Measurements from ENCODE around the gene SLC38A2. TPM values are rescaled to one million over a fixed set of nuclear protein-coding genes. Genes with fewer than 3 reads are reported as not detected.

The SLC38A2 gene
- total and polyA plus RNA-seq, 2 experiments from 2014 or later, result 181 to 718 TPM

GRCh38 chr12:46390881-46391280, 18.3 kb upstream of the SLC38A2 start (continued):
- no peak for TF ChIP-seq EZH2 (IDR thresholded peaks at IDR 0.05; ENCODE audit: low read depth, unreplicated experiment)
- TF ChIP-seq EZH2phosphoT487 (IDR thresholded peaks at IDR 0.05; ENCODE audit: unreplicated experiment), result no peak
- TF ChIP-seq ZNF331 (CRISPR knock-in tag; IDR thresholded peaks at IDR 0.05; ENCODE audit: low read depth), result no peak
- no peak for TF ChIP-seq NANOG (IDR thresholded peaks at IDR 0.05; ENCODE audit: borderline replicate concordance)
- no peak for TF ChIP-seq CTCF (conservative IDR thresholded peaks at IDR 0.05; ENCODE audit: low read depth in 2 of 2)

GRCh38 chr12:46390304-46390703, 17.7 kb upstream of the SLC38A2 start:
- H3K4me2 ChIP-seq, result peak overlapping the region; percentile 41
- Mint-ChIP-seq H3K4me3 (peak overlapping the region; percentile 6; the same call in 1 of the 3 replicates), H3K27ac (peak overlapping the region; percentile 43; the same call in 1 of the 2 replicates), H3K9me3 (peaks cover under 1% of the 10 kb centered on the region; the same call in 2 of the 3 replicates), H3K36me3 (ENCODE audit: low read depth) (peaks cover 59% of the 10 kb centered on the region), H3K27me3 (ENCODE audit: insufficient read depth, low read depth, poor library complexity) (peaks cover 4% of the 10 kb centered on the region), H3K4me1 (peaks cover 81% of the 10 kb centered on the region)
- H2AFZ ChIP-seq, result no peak overlapping the region
- peak overlapping the region; percentile 69 for H3K27ac ChIP-seq (ENCODE audit: low read depth)
- ATAC-seq (no peak), DNase-seq (ENCODE audit: low spot score) (no peak)
- H3K4me3 ChIP-seq, result no peak overlapping the region; the same call in 1 of the 2 replicates
- peaks cover 6% of the 10 kb centered on the region; the same call in 1 of the 2 replicates for H3K36me3 ChIP-seq (ENCODE audit: insufficient read depth)
- no peaks in the 10 kb centered on the region for H3K27me3 ChIP-seq (ENCODE audit: insufficient read depth)
- no peaks in the 10 kb centered on the region for H3K9me2 ChIP-seq (ENCODE audit: insufficient read depth)
- H3K4me1 ChIP-seq (ENCODE audit: insufficient read depth), result peaks cover 73% of the 10 kb centered on the region
- peaks cover 10% of the 10 kb centered on the region for H3K79me2 ChIP-seq (replicated peaks; ENCODE audit: insufficient read depth)
- peaks cover 10% of the 10 kb centered on the region; the same call in 1 of the 2 replicates for H3F3A ChIP-seq (replicated peaks; ENCODE audit: low read depth)
- H4K20me1 ChIP-seq (replicated peaks; ENCODE audit: insufficient read depth), result no peaks in the 10 kb centered on the region
- no peak for TF ChIP-seq ZNF331 (CRISPR knock-in tag; IDR thresholded peaks at IDR 0.05; ENCODE audit: low read depth)
- TF ChIP-seq ETS1 (IDR thresholded peaks at IDR 0.05), result no peak
- no peak for TF ChIP-seq POLR2AphosphoS5 (IDR thresholded peaks at IDR 0.05; ENCODE audit: low read depth)
- no peak for TF ChIP-seq CTCF (conservative IDR thresholded peaks at IDR 0.05; ENCODE audit: low read depth in 2 of 2)
- no peak for TF ChIP-seq STAT1 (IDR thresholded peaks at IDR 0.05; ENCODE audit: unreplicated experiment)
- TF ChIP-seq EZH2phosphoT487 (IDR thresholded peaks at IDR 0.05; ENCODE audit: unreplicated experiment), result no peak
- no peak for TF ChIP-seq ZNF114 (CRISPR knock-in tag; IDR thresholded peaks at IDR 0.05)
- TF ChIP-seq JUNB (IDR thresholded peaks at IDR 0.05; ENCODE audit: unreplicated experiment), result no peak
- TF ChIP-seq CREB1 (CRISPR knock-in tag; IDR thresholded peaks at IDR 0.05; ENCODE audit: low read depth), result no peak
- no peak for TF ChIP-seq REST (IDR thresholded peaks at IDR 0.05; ENCODE audit: unreplicated experiment)

Data from GM23338 (cell line).